GM18507 (cell line): ENCODE results near the gene BCAS3.
A peak's percentile ranks its signal among the peaks of the same experiment; 100 is the strongest.

Experiments used
- DNase-seq: peaks from one replicate; pipeline ENCODE4 v3.0.0; 2011; ENCODE audit warnings: low read depth; ENCODE audit not compliant: insufficient read length; ENCODE audit errors: extremely low spot score
- FAIRE-seq: peaks from 2 replicates; lab custom pipeline; 2011; peaks lifted over from hg19 to GRCh38; lab: Jason Lieb, UNC

The BCAS3 gene

GRCh38 chr17:60677308-60678117, at the start of gene BCAS3:
BCAS3 (plus strand) TSS chr17:60677851.
- DNase-seq (peak; percentile 94), FAIRE-seq (peak; percentile 95)

DNA sequence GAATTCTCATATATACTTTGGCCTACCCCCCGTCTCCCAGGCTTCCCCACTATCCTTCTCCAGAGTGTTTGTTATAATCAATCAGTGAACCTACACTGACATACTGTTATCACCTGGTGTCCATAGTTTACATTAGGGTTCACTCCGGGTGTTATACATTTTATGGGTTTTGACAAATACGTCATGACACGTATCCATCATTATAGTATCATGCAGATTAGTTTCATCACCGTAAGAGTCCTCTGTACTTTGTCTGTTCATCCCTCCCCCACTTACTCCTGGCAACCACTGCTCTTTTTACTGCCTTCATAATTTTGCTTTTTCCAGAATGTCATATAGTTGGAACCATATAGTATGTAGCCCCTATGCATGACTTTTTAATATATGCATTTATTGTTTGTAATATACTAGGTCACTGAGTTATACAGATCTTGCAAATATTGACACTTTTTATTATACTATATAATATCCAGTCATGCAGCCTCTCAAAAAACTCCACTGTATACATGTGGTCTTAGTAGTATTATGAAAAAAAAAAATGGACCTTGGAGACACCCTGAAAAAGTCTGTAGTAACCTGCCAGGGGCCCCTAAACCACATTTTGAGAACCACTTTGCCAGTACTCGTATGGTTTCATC, 49.3 kb upstream of the BCAS3 start:
- DNase-seq, result no peak

GRCh38 chr17:60629120-60629519, 48.5 kb upstream of the BCAS3 start:
- DNase-seq (no peak), FAIRE-seq (no peak)

More for the DNA sequence above, 49.3 kb upstream of the BCAS3 start:
- FAIRE-seq, result no peak

DNA sequence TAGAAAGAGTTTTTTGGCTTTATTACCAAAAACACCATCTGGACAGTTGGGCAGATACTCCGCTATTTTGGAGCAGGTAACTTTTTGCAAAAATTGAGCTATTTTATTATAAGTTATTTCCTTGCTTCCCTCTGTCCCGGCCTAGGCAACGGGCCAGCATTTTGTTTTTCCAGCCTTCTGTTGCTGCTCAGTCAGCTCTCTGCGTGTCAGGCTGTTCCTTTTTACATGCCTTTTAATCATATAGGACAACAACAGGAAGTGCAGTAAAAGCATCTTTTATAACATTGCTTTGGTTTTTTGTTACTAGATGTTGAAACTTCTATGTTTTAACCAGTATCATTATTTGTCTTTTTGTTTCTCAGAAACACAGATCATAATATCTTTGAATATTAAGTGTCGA, 47.3 kb upstream of the BCAS3 start:
- FAIRE-seq (no peak), DNase-seq (no peak)

DNA sequence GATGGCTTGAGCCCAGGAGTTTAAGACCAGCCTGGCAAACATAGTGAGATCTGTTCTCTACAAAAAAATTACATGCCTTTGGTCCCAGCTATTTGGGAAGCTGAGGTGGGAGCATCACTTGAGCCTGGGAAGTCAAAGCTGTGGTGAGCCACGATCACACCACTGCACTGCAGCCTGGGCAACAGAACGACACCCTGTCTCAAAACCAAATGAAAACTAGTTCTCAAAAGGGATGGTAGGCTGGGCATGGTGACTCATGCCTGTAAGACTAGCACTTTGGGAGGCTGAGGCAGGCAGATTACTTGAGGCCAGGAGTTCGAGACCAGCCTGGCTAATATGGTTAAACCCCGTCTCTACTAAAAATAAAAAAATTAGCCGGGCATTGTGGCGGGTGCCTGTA, 46.5 kb upstream of the BCAS3 start:
- DNase-seq (no peak), FAIRE-seq (no peak)

GRCh38 chr17:60637683-60638082, 40.0 kb upstream of the BCAS3 start:
- FAIRE-seq (no peak), DNase-seq (no peak)

GRCh38 chr17:60639019-60639330, 38.7 kb upstream of the BCAS3 start:
- FAIRE-seq (no peak), DNase-seq (no peak)

DNA sequence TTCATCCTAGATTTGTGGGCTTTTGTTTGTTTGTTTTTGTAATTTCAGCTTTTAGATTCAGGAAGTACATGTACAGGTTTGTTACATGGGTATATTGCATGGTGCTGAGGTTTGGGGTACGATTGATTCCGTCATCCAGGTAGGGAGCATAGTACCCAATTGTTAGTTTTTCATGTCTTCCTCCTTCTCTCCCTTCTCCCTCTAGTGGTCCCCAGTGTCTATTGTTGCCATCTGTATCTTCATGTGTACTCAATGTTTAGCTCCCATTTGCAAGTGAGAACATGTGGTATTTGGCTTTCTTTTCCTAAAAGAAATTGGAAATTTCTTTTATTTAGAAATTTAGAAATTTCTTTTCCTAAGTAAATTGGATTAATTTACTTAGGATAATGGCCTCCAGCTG, 37.1 kb upstream of the BCAS3 start:
- FAIRE-seq (no peak), DNase-seq (no peak)

GRCh38 chr17:60641126-60641525, 36.5 kb upstream of the BCAS3 start:
- no peak for DNase-seq
- no peak for FAIRE-seq

GRCh38 chr17:60641810-60642220, 35.8 kb upstream of the BCAS3 start:
- FAIRE-seq (no peak), DNase-seq (peak; percentile 15)

GRCh38 chr17:60645918-60646523, 31.6 kb upstream of the BCAS3 start:
- DNase-seq, result no peak
- no peak for FAIRE-seq

GRCh38 chr17:60646701-60647100, 30.9 kb upstream of the BCAS3 start:
- DNase-seq, result no peak
- FAIRE-seq, result no peak

DNA sequence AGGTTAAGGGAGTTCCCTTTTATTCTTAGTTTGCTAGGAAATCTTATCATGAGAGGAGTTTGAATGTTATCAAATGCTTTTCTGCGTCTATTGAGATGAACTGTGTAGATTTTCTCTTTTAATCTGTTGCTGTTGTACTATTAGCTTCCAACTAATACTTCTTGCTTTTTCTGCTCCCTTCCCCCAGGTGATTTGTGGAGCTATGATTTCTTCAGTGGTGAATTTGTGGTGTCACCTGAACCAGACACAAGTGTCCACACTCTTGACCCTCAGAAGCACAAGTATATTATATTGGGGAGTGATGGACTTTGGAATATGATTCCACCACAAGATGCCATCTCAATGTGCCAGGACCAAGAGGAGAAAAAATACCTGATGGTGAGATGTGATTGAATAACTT, 29.9 kb upstream of the BCAS3 start:
- FAIRE-seq, result no peak

DNA sequence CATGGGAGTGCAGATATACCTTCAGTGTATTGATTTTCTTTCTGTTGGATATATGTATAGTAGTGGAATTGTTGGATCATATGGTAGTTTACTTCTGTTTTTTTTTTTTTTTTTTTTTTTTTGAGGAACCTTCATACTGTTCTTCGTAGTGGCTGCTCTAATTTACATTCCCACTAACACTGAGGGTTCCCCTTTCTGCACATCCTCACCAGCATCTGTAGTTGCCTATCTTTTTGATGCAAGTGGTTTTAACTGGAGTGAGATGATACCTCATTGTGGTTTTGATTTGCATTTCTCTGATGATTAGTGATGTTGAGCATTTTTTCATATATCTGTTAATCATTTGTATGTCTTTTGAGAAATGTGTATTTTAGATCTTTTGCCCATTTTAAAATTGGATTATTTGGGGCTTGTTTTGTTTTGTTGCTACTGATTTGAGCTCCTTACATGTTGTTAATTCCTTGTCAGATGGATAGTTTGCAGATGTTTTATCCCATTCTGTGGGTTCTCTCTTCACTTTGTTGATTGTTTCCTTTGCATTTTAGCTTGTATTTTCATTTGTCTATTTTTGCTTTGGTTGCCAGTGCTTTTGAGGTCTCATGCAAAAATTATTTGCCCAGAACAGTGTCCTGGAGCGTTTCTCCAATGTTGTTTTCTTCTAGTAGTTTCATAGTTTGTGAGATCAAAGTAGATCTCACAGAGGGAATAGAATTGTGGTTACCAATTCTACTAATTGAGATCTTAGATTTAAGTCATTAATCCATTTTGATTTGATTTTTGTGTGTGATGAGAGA, 25.0 kb upstream of the BCAS3 start:
- FAIRE-seq (peak; percentile 84), DNase-seq (no peak)

More for the DNA sequence above, 29.9 kb upstream of the BCAS3 start:
- DNase-seq, result no peak

DNA sequence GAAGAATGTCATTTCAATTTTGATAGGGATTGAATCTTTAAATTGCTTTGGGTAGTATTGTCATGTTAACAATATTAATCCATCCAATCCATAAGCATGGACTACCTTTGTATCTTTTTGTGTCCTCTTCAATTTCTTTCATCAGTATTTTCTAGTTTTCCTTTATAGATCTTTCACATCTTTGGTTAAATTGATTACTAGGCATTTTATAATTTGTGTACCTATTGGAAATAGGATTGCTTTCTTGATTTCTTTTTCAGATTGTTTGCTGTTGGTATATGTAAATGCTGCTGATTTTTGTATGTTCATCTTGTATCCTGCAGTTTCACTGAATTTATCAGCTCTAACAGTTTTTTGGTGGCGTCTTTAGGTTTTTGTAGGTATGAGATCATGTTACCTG, 24.1 kb upstream of the BCAS3 start:
- FAIRE-seq (no peak), DNase-seq (no peak)

GRCh38 chr17:60656499-60656898, 21.2 kb upstream of the BCAS3 start:
- DNase-seq (no peak), FAIRE-seq (no peak)

- no peak for DNase-seq
- FAIRE-seq, result no peak
Measured at GRCh38 chr17:60659156-60659555, 18.5 kb upstream of the BCAS3 start.

GRCh38 chr17:60661489-60661888, 16.2 kb upstream of the BCAS3 start:
- FAIRE-seq, result no peak
- DNase-seq, result no peak

- DNase-seq (no peak), FAIRE-seq (no peak)
Measured at GRCh38 chr17:60664022-60664421, 13.6 kb upstream of the BCAS3 start.

GRCh38 chr17:60665602-60666001, 12.0 kb upstream of the BCAS3 start:
- FAIRE-seq, result no peak
- DNase-seq, result no peak
